Measurements from ENCODE around the gene ZDHHC11B.
"Not testable (repeated sequence)": the region's sequence is repeated elsewhere in the genome, so short reads cannot be mapped to it uniquely, and the experiment has no call there.

Gene ZDHHC11B

DNA sequence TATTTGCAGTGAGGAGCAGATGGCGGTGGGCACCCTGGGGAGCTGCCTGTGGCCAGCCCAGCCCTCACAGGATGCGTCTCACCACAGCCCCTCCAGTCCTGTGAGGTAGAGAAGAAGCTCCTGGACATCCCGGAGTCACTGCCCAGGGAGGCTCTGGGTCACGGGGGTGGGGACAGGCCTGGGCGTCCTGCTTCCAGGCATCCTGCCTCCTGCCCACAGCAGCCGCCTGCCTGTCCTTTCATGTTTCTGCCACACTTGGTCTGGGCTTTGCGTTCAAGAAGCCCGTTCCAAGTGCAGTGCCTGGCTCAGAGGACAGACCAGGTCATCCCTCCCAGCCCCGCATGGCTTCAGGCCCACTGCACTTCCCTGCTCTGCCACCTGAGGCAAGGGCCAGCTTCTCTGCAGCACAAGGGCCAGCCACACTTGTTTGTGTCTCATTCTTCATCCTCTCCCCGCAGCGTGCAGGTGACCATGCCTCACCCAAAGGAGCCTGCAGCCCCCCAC lies 38.2 kb downstream of the ZDHHC11B start:
- no peak overlapping the region for H3K4me3 ChIP-seq (ENCODE audit: low read length)
- H3K36me3 ChIP-seq (ENCODE audit: insufficient read depth, low read length), result no peaks in the 10 kb centered on the region

DNA sequence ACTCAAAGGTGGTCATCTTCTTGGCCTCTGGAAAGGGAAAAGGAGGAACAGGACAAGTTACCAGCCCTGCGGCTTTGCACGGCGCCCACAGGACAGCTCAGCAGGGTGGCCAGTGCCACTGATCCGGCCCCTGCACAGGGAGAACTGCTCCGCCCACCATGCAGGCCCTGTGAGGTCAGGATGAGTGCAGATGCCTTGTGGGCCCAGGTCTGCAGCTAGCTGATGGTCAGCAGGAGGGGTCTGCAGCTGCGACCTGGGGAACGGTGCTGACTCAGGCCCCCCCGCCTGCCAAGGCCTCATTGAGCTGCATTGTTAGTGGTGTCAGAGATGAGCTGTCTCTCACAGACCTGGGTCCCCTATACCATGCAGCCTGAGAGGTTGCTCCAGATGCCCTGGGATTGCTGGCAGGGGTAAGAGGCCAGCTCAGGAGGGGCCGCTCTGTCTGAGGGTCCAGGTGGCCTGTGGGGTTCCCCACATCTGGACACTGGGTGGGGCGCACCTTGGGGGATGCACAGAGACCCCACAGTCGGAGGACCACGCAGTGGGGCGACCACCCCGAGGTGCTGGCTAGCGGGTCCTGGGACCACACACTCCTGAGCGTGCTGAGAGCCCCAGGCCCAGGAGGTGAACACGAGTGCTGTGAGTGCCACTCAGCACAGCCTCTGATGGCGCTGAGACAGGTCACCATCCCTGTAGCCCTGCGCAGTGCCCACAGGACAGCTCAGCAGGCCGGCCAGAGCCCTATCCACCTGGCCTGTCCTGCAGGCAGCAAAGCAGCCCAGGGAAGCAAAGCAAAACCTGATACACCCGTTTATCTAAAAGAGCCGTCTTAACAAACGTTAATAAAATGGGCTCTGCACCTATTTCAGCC lies 39.0 kb downstream of the ZDHHC11B start:
- not testable (repeated sequence) for H3K9ac ChIP-seq (ENCODE audit: low read depth, low read length); H3K9me3 ChIP-seq (replicated peaks; ENCODE audit: low read length); H3K4me1 ChIP-seq (ENCODE audit: control insufficient read depth, insufficient read depth, low read length); H3K27me3 ChIP-seq (ENCODE audit: control insufficient read depth, insufficient read depth, low read length); H3K36me3 ChIP-seq (ENCODE audit: insufficient read depth, low read length); H3K4me2 ChIP-seq (ENCODE audit: low read length); H3K4me3 ChIP-seq (ENCODE audit: low read length)

More for the DNA sequence above, 38.2 kb downstream of the ZDHHC11B start:
- H3K9ac ChIP-seq (ENCODE audit: low read depth, low read length), result no peak overlapping the region
- no peaks in the 10 kb centered on the region for H3K27me3 ChIP-seq (ENCODE audit: control insufficient read depth, insufficient read depth, low read length)
- H3K4me2 ChIP-seq (ENCODE audit: low read length), result no peak overlapping the region
- no peaks in the 10 kb centered on the region for H3K4me1 ChIP-seq (ENCODE audit: control insufficient read depth, insufficient read depth, low read length)
- no peaks in the 10 kb centered on the region for H3K9me3 ChIP-seq (replicated peaks; ENCODE audit: low read length)

DNA sequence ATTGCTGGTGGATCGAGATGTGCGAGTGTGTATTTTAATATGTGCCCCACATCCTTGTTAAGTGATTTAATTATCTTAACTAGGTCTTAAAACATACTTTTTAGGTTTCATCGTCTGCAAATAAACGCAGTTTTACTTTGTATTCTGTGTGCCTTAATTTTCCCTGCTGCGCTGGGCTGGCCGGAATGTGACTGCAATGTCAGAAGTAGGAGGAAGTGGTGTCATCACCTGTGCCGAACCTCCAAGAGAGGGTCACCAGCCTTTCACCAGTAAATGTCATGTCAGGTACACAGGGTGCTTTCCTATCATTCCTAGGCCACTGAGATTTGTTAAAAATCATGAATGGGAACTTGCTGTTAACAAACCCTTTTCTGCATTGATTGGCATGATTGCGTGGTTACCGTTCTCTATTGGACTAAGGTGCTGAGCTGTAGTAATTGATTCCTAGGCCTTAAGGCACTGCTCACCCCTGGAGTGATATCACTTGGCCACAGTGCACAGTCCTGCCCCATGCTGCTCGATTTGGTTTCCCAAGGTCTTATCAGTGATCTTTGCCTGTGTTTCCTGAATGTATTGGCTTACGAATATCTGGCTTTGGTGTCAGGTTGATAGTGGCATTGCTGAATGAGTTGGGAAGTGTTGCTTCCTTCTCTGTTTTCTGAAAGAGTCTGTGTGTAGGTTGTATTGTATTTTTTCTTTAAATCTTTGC lies 40.7 kb downstream of the ZDHHC11B start:
- not testable (repeated sequence) for H3K4me2 ChIP-seq (ENCODE audit: low read length); H3K27me3 ChIP-seq (ENCODE audit: control insufficient read depth, insufficient read depth, low read length); H3K36me3 ChIP-seq (ENCODE audit: insufficient read depth, low read length); H3K9ac ChIP-seq (ENCODE audit: low read depth, low read length); H3K4me1 ChIP-seq (ENCODE audit: control insufficient read depth, insufficient read depth, low read length); H3K4me3 ChIP-seq (ENCODE audit: low read length); H3K9me3 ChIP-seq (replicated peaks; ENCODE audit: low read length)

DNA sequence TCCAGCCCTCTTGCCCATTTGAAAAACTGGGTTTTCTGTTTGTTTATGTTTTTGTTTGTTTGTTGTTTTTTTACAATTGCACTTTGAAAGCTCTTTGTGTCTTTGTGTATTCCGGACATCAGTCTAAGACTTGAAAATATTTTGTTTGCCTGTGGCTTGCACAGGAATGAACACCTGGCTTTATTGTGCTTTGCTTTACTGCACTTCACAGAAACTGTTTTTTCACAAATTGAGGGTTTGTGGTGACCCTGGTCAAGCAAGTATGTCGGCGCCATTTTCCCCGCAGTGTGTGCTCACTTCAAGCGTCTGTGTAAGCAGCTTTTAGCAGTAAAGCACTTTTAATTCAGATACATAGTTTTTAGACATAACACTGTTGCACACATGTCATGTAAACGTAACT lies 42.3 kb downstream of the ZDHHC11B start:
- H3K4me1 ChIP-seq (ENCODE audit: control insufficient read depth, insufficient read depth, low read length); H3K9ac ChIP-seq (ENCODE audit: low read depth, low read length); H3K27me3 ChIP-seq (ENCODE audit: control insufficient read depth, insufficient read depth, low read length); H3K4me3 ChIP-seq (ENCODE audit: low read length); H3K4me2 ChIP-seq (ENCODE audit: low read length); H3K9me3 ChIP-seq (replicated peaks; ENCODE audit: low read length); H3K36me3 ChIP-seq (ENCODE audit: insufficient read depth, low read length): not testable (repeated sequence)

DNA sequence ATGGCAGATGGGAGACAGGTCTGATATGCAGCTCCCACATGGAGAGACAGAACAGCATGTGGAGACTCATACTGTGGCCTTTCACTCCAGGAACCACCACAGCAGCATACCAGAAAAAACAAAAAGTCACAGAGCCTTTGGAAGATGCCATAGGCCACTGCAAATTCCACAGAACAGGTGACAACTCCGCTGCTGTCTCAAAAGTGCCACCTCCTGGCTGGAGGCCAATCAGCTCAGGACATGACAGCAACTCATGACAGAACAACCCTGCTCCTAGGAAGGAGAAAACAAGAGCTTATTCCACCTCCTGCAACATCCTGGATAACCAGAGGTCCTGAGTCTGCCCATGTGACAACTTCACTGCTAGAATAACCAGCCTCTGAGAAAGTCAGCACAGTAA lies 50.4 kb downstream of the ZDHHC11B start:
- H3K9me3 ChIP-seq (replicated peaks; ENCODE audit: low read length); H3K4me1 ChIP-seq (ENCODE audit: control insufficient read depth, insufficient read depth, low read length); H3K27me3 ChIP-seq (ENCODE audit: control insufficient read depth, insufficient read depth, low read length); H3K4me3 ChIP-seq (ENCODE audit: low read length); H3K4me2 ChIP-seq (ENCODE audit: low read length); H3K36me3 ChIP-seq (ENCODE audit: insufficient read depth, low read length); H3K9ac ChIP-seq (ENCODE audit: low read depth, low read length): not testable (repeated sequence)

DNA sequence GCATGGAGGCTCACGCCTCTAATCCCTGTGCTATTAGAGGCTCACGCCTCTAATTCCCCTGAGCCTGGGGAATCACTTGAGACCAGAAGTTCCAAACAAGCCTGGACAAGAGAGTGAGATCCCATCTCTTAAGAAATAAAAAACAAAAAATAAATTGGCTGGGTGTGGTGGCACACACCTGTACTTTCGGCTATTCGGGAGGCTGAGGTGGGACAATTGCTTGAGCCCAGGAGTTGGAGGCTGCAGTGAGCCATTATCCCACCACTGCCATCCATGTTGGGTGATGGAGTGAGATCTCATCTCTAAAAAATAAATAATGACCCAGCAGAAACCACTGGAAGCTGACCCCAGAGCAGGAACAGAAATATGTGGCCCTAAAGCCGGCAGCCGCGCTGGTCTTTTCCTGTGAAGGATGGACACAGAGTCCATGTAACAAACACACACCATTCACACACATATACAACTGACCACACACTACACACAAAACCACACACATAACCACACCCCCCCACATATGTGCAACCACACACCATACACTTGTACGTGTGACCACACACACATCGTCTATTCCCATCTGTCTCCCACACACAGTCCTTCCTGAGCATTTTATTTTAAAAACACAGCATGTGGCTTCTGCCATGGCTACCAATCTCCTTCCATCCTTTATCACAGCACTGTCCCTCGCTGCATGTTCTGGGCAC lies 51.6 kb downstream of the ZDHHC11B start:
- H3K9ac ChIP-seq (ENCODE audit: low read depth, low read length); H3K9me3 ChIP-seq (replicated peaks; ENCODE audit: low read length); H3K27me3 ChIP-seq (ENCODE audit: control insufficient read depth, insufficient read depth, low read length); H3K4me2 ChIP-seq (ENCODE audit: low read length); H3K4me3 ChIP-seq (ENCODE audit: low read length); H3K36me3 ChIP-seq (ENCODE audit: insufficient read depth, low read length); H3K4me1 ChIP-seq (ENCODE audit: control insufficient read depth, insufficient read depth, low read length): not testable (repeated sequence)

DNA sequence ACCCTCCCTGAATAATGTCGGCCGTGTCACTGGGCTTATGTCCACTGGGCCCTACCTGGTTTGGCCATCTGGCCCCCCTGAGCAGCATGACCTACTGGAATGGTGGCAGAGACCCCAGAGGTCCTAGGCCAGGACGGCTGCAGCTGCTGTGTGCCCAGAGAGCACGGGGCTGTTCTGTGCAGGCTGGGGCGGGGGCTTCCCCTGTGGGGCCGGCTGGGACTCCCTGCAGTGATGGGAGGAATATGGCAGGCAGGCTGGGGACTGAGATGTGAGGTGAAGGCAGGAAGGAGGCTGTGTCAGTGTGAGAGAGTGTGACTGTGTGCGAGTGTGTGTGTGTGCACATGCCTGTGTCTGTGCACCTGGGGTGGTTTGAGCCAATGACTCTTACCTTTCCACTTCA lies 55.3 kb downstream of the ZDHHC11B start:
- not testable (repeated sequence) for H3K4me3 ChIP-seq (ENCODE audit: low read length); H3K4me2 ChIP-seq (ENCODE audit: low read length); H3K36me3 ChIP-seq (ENCODE audit: insufficient read depth, low read length); H3K4me1 ChIP-seq (ENCODE audit: control insufficient read depth, insufficient read depth, low read length); H3K9ac ChIP-seq (ENCODE audit: low read depth, low read length); H3K9me3 ChIP-seq (replicated peaks; ENCODE audit: low read length); H3K27me3 ChIP-seq (ENCODE audit: control insufficient read depth, insufficient read depth, low read length)

DNA sequence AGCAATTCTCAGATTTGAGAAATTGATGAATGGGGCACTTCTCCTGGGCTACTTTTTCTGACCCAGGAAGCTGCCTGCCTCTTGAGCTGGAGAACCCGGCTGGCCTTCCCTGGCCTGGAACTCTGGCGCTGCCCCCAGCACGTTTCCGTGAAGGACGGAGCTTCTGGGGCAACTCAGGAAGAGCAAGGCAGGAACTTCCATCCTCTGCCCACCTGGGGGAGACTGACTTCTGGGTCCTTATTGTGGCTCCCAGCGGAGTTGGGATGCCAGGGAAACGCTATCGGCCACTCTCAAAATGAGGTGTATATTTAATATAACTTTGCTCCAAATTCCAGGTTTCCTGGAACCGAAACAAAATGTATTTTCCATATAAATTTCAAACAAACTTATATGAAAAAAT lies 57.4 kb downstream of the ZDHHC11B start:
- not testable (repeated sequence) for H3K27me3 ChIP-seq (ENCODE audit: control insufficient read depth, insufficient read depth, low read length); H3K4me1 ChIP-seq (ENCODE audit: control insufficient read depth, insufficient read depth, low read length); H3K4me2 ChIP-seq (ENCODE audit: low read length); H3K9ac ChIP-seq (ENCODE audit: low read depth, low read length); H3K9me3 ChIP-seq (replicated peaks; ENCODE audit: low read length); H3K36me3 ChIP-seq (ENCODE audit: insufficient read depth, low read length); H3K4me3 ChIP-seq (ENCODE audit: low read length)

DNA sequence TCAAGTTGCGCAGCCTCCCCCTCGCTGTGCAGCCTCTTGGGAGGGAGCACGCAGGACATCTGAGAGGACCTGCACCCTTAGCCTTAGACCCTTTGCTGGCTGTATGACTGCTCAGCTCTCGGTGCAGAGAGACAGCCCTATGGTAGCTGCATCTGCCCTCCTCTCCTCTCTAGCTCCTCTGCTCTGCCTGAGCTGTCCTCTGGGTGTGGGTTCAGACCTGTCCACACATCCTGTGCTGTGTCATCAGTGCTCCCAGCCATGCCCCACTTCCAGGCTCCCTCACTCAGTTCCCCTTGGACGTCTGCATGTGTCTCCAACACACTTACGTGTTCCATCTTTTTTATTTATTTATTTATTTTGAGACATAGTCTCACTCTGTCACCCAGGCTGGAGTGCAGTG lies 60.7 kb downstream of the ZDHHC11B start:
- H3K4me3 ChIP-seq (ENCODE audit: low read length); H3K27me3 ChIP-seq (ENCODE audit: control insufficient read depth, insufficient read depth, low read length); H3K9me3 ChIP-seq (replicated peaks; ENCODE audit: low read length); H3K4me2 ChIP-seq (ENCODE audit: low read length); H3K4me1 ChIP-seq (ENCODE audit: control insufficient read depth, insufficient read depth, low read length); H3K36me3 ChIP-seq (ENCODE audit: insufficient read depth, low read length); H3K9ac ChIP-seq (ENCODE audit: low read depth, low read length): not testable (repeated sequence)

DNA sequence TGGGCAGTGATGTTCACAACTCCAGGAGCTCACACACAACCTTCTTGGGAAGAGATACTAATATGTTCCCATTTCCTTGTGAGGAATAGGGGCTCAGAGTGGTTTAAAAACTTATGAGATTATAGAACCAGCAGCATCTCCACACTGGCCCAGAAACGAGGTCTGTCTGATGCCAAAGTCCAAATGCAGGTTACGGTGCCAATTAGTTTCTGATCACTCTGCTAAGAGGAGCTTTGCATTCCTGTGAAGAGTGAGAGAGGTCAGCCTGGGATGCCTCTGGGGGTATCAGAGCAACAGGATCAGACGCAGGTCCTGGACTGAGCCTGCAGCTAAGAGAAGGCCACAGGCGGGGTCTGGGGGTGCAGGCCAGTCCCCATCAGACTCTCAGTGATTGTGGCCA lies 61.2 kb downstream of the ZDHHC11B start:
- H3K36me3 ChIP-seq (ENCODE audit: insufficient read depth, low read length); H3K4me2 ChIP-seq (ENCODE audit: low read length); H3K4me3 ChIP-seq (ENCODE audit: low read length); H3K9me3 ChIP-seq (replicated peaks; ENCODE audit: low read length); H3K27me3 ChIP-seq (ENCODE audit: control insufficient read depth, insufficient read depth, low read length); H3K4me1 ChIP-seq (ENCODE audit: control insufficient read depth, insufficient read depth, low read length); H3K9ac ChIP-seq (ENCODE audit: low read depth, low read length): not testable (repeated sequence)

DNA sequence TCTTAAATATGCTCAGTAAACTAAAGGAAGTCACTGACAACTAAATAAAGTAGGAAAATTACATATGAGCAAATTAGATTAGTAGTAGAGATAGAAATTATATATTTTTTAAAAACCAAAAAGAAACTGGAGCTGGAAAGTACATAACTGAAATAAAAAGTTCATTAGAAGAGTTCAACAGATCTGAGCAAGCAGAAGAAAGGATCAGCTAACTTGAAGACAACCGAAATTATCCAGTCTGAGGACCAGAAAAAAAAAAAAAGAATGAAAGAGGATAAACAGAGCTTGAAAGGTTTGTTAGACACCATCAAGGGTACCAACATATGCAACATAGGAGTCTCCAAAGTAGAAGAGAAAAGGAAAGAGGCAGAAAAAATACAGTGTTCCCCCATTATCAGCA lies 65.2 kb downstream of the ZDHHC11B start:
- H3K4me1 ChIP-seq (ENCODE audit: control insufficient read depth, insufficient read depth, low read length); H3K9me3 ChIP-seq (replicated peaks; ENCODE audit: low read length); H3K4me2 ChIP-seq (ENCODE audit: low read length); H3K36me3 ChIP-seq (ENCODE audit: insufficient read depth, low read length); H3K9ac ChIP-seq (ENCODE audit: low read depth, low read length); H3K4me3 ChIP-seq (ENCODE audit: low read length): not testable (repeated sequence)
- H3K27me3 ChIP-seq (ENCODE audit: control insufficient read depth, insufficient read depth, low read length), result peaks cover 19% of the 10 kb centered on the region
